RWPE2 (cell line): ENCODE data around the gene PRSS38.

Source experiments
- ATAC-seq: fragments of 200-7000 bp; cut with Tn5 transposase; 3 replicates; pipeline ENCODE4 v1.9.1; 2021; ENCODE audit warnings: low read depth
- DNase-seq: peaks from one replicate; pipeline ENCODE4 v3.0.0-alpha.2; 2020; ENCODE audit warnings: low spot score
- H3K27ac ChIP-seq: fragments of 450-650 bp; 2 replicates; pipeline ENCODE4 v1.5.1; 2017; ENCODE audit warnings: mild to moderate bottlenecking; ENCODE audit not compliant: poor library complexity, severe bottlenecking
- H3K27me3 ChIP-seq: fragments of 250-450 bp; sonication (Bioruptor Pico); 2 replicates; pipeline ENCODE4 v1.5.1; 2021; ENCODE audit warnings: mild to moderate bottlenecking, moderate library complexity; ENCODE audit not compliant: insufficient read depth, poor library complexity, severe bottlenecking
- H3K36me3 ChIP-seq: fragments of 250-450 bp; sonication (Bioruptor Pico); 2 replicates; pipeline ENCODE4 v1.5.1; 2020; ENCODE audit warnings: low read depth, mild to moderate bottlenecking, moderate library complexity
- H3K4me1 ChIP-seq: fragments of 250-450 bp; sonication (Bioruptor Pico); 2 replicates; pipeline ENCODE4 v1.5.1; 2021; ENCODE audit warnings: mild to moderate bottlenecking, moderate library complexity; ENCODE audit not compliant: insufficient read depth, poor library complexity, severe bottlenecking
- H3K4me3 ChIP-seq: fragments of 250-450 bp; sonication (Bioruptor Pico); 2 replicates; pipeline ENCODE4 v1.5.1; 2021; ENCODE audit warnings: mild to moderate bottlenecking, moderate library complexity; ENCODE audit not compliant: severe bottlenecking
- H3K9me3 ChIP-seq: fragments of 250-450 bp; sonication (Bioruptor Pico); 2 replicates; pipeline ENCODE4 v1.5.1; 2021; ENCODE audit warnings: mild to moderate bottlenecking, moderate library complexity; ENCODE audit not compliant: severe bottlenecking
- TF ChIP-seq, protein P1 (sequence below): fragments of 450-650 bp; IDR thresholded peaks from one replicate; pipeline ENCODE4 v1.5.1; 2017; ENCODE audit warnings: mild to moderate bottlenecking, moderate library complexity; ENCODE audit not compliant: poor library complexity, severe bottlenecking

PRSS38 gene

DNA sequence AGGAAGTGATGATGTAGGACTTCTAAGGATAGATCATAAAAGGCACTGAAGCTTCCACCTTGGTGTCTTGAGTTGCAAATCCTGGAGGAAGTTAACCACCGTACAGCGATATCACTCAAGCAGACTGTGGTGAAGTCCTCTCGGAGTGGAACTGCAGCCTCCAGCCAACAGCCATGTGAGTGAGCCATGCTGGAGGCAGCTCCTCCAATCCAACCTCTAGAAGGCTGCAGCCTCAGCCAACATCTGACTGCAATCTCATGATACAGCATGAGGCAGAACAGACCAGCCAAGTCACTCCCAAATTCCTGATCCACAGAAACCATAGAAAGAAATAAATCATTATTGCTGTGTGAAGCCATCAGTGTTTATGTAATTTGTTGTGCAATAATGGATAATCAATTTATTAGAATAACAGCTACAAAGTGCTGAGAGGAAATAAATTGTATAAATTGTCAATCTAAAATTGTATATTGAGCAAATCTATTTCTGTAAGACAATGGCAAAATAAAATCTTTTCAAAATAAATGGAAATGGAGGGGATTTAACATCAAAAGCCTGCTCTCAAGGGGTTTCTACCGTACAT, 65.0 kb downstream of the PRSS38 start:
- TF ChIP-seq, protein P1, sequence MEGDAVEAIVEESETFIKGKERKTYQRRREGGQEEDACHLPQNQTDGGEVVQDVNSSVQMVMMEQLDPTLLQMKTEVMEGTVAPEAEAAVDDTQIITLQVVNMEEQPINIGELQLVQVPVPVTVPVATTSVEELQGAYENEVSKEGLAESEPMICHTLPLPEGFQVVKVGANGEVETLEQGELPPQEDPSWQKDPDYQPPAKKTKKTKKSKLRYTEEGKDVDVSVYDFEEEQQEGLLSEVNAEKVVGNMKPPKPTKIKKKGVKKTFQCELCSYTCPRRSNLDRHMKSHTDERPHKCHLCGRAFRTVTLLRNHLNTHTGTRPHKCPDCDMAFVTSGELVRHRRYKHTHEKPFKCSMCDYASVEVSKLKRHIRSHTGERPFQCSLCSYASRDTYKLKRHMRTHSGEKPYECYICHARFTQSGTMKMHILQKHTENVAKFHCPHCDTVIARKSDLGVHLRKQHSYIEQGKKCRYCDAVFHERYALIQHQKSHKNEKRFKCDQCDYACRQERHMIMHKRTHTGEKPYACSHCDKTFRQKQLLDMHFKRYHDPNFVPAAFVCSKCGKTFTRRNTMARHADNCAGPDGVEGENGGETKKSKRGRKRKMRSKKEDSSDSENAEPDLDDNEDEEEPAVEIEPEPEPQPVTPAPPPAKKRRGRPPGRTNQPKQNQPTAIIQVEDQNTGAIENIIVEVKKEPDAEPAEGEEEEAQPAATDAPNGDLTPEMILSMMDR, result no peak
- no peak overlapping the region for H3K27ac ChIP-seq

GRCh38 chr1:227883073-227883520, 67.6 kb downstream of the PRSS38 start:
- Histone ChIP-seq H3K27me3 (no peaks in the 10 kb centered on the region), H3K4me1 (peaks cover 9% of the 10 kb centered on the region), H3K36me3 (no peaks in the 10 kb centered on the region), H3K9me3 (no peaks in the 10 kb centered on the region), H3K4me3 (no peak overlapping the region), H3K27ac (no peak overlapping the region)
- TF ChIP-seq, protein P1, result no peak
- ATAC-seq, result no peak
- peak; percentile 12 for DNase-seq

More for the DNA sequence above, 65.0 kb downstream of the PRSS38 start:
- DNase-seq (no peak), ATAC-seq (no peak)
- Histone ChIP-seq H3K27me3 (no peaks in the 10 kb centered on the region), H3K4me3 (no peak overlapping the region), H3K9me3 (no peaks in the 10 kb centered on the region), H3K36me3 (no peaks in the 10 kb centered on the region), H3K4me1 (peaks cover 3% of the 10 kb centered on the region)

DNA sequence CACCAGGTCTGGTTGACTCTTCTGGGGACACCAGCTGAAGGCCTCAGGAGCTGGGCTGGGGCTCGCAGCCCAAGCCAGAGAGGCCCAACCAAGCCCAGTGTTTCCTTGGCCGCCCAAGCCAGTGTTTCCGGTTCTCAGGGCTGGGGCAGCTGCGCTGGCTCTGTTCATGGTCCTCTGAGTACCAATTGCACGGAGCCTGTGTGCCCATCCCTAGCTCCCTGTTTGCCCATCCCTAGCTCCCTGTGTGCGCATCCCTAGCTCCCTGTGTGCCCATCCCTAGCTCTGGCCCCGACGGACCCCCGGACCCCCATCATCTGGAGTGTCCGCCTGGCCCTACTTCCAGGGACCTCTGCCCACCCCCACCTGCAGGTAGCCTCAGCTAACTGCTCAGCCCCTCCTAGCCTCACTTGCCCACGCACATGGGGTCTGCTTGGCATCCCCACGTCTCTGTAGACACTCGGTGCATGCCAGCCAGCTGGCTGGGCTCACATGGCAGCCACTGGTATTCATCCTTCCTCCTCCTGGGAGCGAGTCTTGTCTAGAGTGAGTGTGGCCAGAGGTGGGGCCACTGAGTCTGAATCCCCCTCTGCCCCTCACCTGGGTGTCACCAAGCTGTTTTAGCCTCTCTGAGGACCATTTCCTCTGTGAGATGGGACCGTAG, 68.3 kb downstream of the PRSS38 start:
- no peak for DNase-seq
- no peak for ATAC-seq
- H3K27ac ChIP-seq, result no peak overlapping the region
- TF ChIP-seq, protein P1, result no peak
- no peaks in the 10 kb centered on the region for H3K36me3 ChIP-seq
- no peaks in the 10 kb centered on the region for H3K27me3 ChIP-seq
- peaks cover 9% of the 10 kb centered on the region for H3K4me1 ChIP-seq
- no peaks in the 10 kb centered on the region for H3K9me3 ChIP-seq
- H3K4me3 ChIP-seq, result no peak overlapping the region

DNA sequence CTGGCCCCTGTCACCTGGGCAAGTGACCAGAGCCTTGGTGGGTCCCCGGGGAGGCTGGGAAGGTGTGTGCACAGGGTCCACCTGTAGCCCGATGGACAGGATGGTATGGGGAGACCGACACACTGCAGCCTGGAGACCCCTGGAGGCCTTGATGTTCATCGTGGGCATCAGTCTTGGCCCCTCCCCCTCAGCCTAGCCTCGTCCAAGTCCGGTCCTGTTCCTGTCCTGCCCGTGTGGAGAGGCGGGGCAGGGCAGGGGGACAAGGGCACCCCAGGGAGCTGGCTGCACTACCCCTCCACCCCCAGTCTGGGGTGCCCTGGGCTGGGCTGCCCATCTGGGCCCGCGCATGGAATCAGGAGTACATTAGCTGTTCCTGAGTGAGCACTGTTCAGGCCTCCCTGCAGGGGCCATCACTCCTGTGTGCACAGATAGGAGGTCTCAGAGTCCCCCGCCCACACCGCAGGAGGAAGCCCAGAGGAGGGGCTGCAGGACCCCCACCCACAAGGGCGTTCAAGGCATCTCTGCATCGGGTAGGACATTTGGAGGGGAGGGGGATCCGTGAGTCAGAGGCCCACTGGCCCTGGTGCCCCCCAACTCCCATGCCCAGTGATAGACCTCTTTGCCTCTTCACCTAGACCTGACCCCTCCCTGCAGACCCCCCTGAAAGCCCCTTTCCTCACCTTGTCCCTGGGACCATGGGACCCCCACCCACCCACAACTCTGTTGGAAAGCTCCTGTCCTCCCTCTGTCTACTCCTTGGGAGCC, 69.1 kb downstream of the PRSS38 start:
- Histone ChIP-seq H3K4me1 (peaks cover 9% of the 10 kb centered on the region), H3K36me3 (no peaks in the 10 kb centered on the region), H3K27me3 (no peaks in the 10 kb centered on the region), H3K27ac (no peak overlapping the region), H3K9me3 (no peaks in the 10 kb centered on the region), H3K4me3 (no peak overlapping the region)
- DNase-seq, result peak; percentile 16
- TF ChIP-seq, protein P1, result no peak
- no peak for ATAC-seq
